GM23338 (cell line): ENCODE measurements around the gene ANTXR1. TPM values are rescaled to one million over a fixed set of nuclear protein-coding genes. Genes with fewer than 3 reads are reported as not detected.

ENCODE experiments used
- ATAC-seq: fragments of 200-7000 bp; cut with Tn5 transposase; 3 replicates; pipeline ENCODE4 v1.9.1; 2020
- DNase-seq: peaks from one replicate; pipeline ENCODE4 v3.0.0-alpha.2; 2015; ENCODE audit warnings: low spot score
- H2AFZ ChIP-seq: fragments of 200-600 bp; sonication (generic); 2 replicates; pipeline ENCODE4 v1.8.0; 2016; ENCODE audit warnings: antibody characterized with exemption, mild to moderate bottlenecking, moderate library complexity
- H3F3A ChIP-seq: fragments of 200-600 bp; sonication (generic); replicated peaks from 2 replicates; pipeline ENCODE4 v1.8.0; 2017; ENCODE audit warnings: antibody characterized with exemption, mixed run types, low read depth
- H3K27ac ChIP-seq: fragments of 200-600 bp; sonication (generic); 2 replicates; pipeline ENCODE4 v1.6.1; 2016; ENCODE audit warnings: low read depth
- H3K27me3 ChIP-seq: fragments of 200-600 bp; sonication (generic); 2 replicates; pipeline ENCODE4 v1.8.0; 2016; ENCODE audit warnings: mild to moderate bottlenecking, mixed run types, moderate library complexity; ENCODE audit not compliant: insufficient read depth
- H3K36me3 ChIP-seq: fragments of 200-600 bp; sonication (generic); 2 replicates; pipeline ENCODE4 v1.8.0; 2016; ENCODE audit warnings: mild to moderate bottlenecking; ENCODE audit not compliant: insufficient read depth
- H3K4me1 ChIP-seq: fragments of 200-600 bp; sonication (generic); 2 replicates; pipeline ENCODE4 v1.8.0; 2016; ENCODE audit warnings: mild to moderate bottlenecking, moderate library complexity; ENCODE audit not compliant: insufficient read depth
- H3K4me2 ChIP-seq: fragments of 200-600 bp; sonication (generic); 2 replicates; pipeline ENCODE4 v1.7.1; 2017; ENCODE audit warnings: mixed run types
- H3K4me3 ChIP-seq: fragments of 200-600 bp; sonication (generic); 2 replicates; pipeline ENCODE4 v1.6.1; 2016; ENCODE audit warnings: mixed run types
- H3K79me2 ChIP-seq: fragments of 200-600 bp; sonication (generic); replicated peaks from 2 replicates; pipeline ENCODE4 v1.8.0; 2017; ENCODE audit warnings: mild to moderate bottlenecking; ENCODE audit not compliant: insufficient read depth
- H3K9me2 ChIP-seq: fragments of 200-600 bp; sonication (generic); 2 replicates; pipeline ENCODE4 v1.8.0; 2017; ENCODE audit not compliant: insufficient read depth
- H4K20me1 ChIP-seq: fragments of 200-600 bp; sonication (generic); replicated peaks from 2 replicates; pipeline ENCODE4 v1.8.0; 2017; ENCODE audit warnings: mild to moderate bottlenecking; ENCODE audit not compliant: insufficient read depth
- H3K27ac Mint-ChIP-seq: 2 replicates; pipeline ENCODE4 v1.8.0; 2020; ENCODE audit warnings: inconsistent platforms, mild to moderate bottlenecking, moderate library complexity, mixed read lengths
- H3K27me3 Mint-ChIP-seq: 3 replicates; pipeline ENCODE4 v1.8.0; 2022; ENCODE audit warnings: low read depth, mild to moderate bottlenecking, moderate library complexity, mixed read lengths, inconsistent platforms; ENCODE audit not compliant: insufficient read depth, poor library complexity
- H3K36me3 Mint-ChIP-seq: 3 replicates; pipeline ENCODE4 v1.8.0; 2021; ENCODE audit warnings: low read depth, mild to moderate bottlenecking, inconsistent platforms, moderate library complexity, mixed read lengths
- H3K4me1 Mint-ChIP-seq: 3 replicates; pipeline ENCODE4 v1.8.0; 2020; ENCODE audit warnings: mild to moderate bottlenecking, inconsistent platforms, mixed read lengths
- H3K4me3 Mint-ChIP-seq: 3 replicates; pipeline ENCODE4 v1.8.0; 2021; ENCODE audit warnings: moderate library complexity, mild to moderate bottlenecking, inconsistent platforms, mixed read lengths
- H3K9me3 Mint-ChIP-seq: 3 replicates; pipeline ENCODE4 v1.8.0; 2020; ENCODE audit warnings: moderate library complexity, mild to moderate bottlenecking, inconsistent platforms, mixed read lengths
- CREB1 ChIP-seq: fragments of 250-450 bp; sonication (Bioruptor Pico); IDR thresholded peaks from 2 replicates; pipeline ENCODE4 v1.5.0; 2020; ENCODE audit warnings: low read depth, mild to moderate bottlenecking, moderate library complexity
- EZH2 ChIP-seq: fragments of 200-600 bp; sonication (generic); IDR thresholded peaks from one replicate; pipeline ENCODE4 v1.8.0; 2017; ENCODE audit warnings: antibody characterized with exemption, mild to moderate bottlenecking, low read depth; ENCODE audit not compliant: unreplicated experiment
- EZH2phosphoT487 ChIP-seq: fragments of 200-600 bp; sonication (generic); IDR thresholded peaks from one replicate; pipeline ENCODE4 v1.8.1; 2018; ENCODE audit warnings: antibody characterized with exemption; ENCODE audit not compliant: unreplicated experiment
- JUNB ChIP-seq: IDR thresholded peaks from one replicate; pipeline ENCODE4 v1.6.1; 2016; ENCODE audit warnings: antibody characterized with exemption; ENCODE audit not compliant: unreplicated experiment
- NANOG ChIP-seq: IDR thresholded peaks from 2 replicates; pipeline ENCODE4 v1.6.1; 2016; ENCODE audit warnings: antibody characterized with exemption, borderline replicate concordance
- POLR2AphosphoS5 ChIP-seq: IDR thresholded peaks from 2 replicates; pipeline ENCODE4 v1.6.1; 2016; ENCODE audit warnings: antibody characterized with exemption, low read depth
- REST ChIP-seq: IDR thresholded peaks from one replicate; pipeline ENCODE4 v1.6.1; 2018; ENCODE audit warnings: antibody characterized with exemption; ENCODE audit not compliant: unreplicated experiment
- STAT1 ChIP-seq: IDR thresholded peaks from one replicate; pipeline ENCODE4 v1.6.1; 2016; ENCODE audit warnings: antibody characterized with exemption; ENCODE audit not compliant: unreplicated experiment
- ZNF114 ChIP-seq: fragments of 250-450 bp; sonication (Bioruptor Pico); IDR thresholded peaks from 2 replicates; pipeline ENCODE4 v1.5.0; 2020; ENCODE audit warnings: mild to moderate bottlenecking, moderate library complexity
- ZNF331 ChIP-seq: fragments of 250-450 bp; sonication (Bioruptor Pico); IDR thresholded peaks from 2 replicates; pipeline ENCODE4 v1.5.0; 2020; ENCODE audit warnings: low read depth, mild to moderate bottlenecking, moderate library complexity
- polyA plus RNA-seq: library from polyadenylated mRNA; unstranded; fragments of >200 nt; fragmentation: Nextera tagmentation; extraction: Ambion mirVana; gene quantifications from 2 replicates; pipeline ENCODE4 v1.2.1, GENCODE V29; 2016
- total RNA-seq: library from RNA; depleted of rRNA; stranded (reverse); fragments of >200 nt; shearing (Covaris generic); gene quantifications from 2 replicates; pipeline ENCODE4 v1.2.3, GENCODE V29; 2014
- TF ChIP-seq, protein P1 (sequence below), 2 experiments: fragments of 200-600 bp in 1 of 2; sonication (generic) in 1 of 2; conservative IDR thresholded peaks; 2 replicates each; pipeline versions ENCODE4 v1.5.1 to v1.6.1; 2016 to 2017; ENCODE audit warnings: antibody characterized with exemption in 2 of 2, low read depth in 2 of 2, mild to moderate bottlenecking in 2 of 2, moderate library complexity in 1 of 2
- TF ChIP-seq, protein P2 (sequence below): IDR thresholded peaks from 2 replicates; pipeline ENCODE4 v1.6.1; 2016; ENCODE audit warnings: antibody characterized with exemption

The ANTXR1 gene
- total and polyA plus RNA-seq, 2 experiments from 2014 or later: 16.1 to 23.1 TPM

- no peaks in the 10 kb centered on the region for H3K9me3 Mint-ChIP-seq
Observed at GRCh38 chr2:69251943-69252342, 239.0 kb downstream of the ANTXR1 start.

DNA sequence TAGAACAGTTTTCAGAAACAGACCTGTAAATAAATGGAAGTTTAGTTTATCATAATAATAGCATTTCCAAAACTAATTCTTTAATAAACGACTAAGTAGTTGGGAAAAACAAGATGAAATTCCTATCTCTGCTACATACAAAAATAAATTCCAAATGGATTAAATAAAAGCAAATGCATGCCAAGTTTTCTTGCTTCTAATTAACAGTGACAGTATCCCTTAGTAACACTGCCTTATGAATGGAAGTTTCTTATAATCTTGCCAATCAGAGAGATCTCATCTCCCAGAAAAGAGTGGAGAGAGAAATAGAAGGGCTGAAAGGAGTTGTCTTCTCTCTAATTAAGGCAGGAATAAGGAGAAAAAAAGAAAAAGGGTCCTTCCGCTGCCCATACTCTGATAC is 240.1 kb downstream of the ANTXR1 start:
- H3K4me1 ChIP-seq: no peaks in the 10 kb centered on the region
- H3K27me3 Mint-ChIP-seq: no peaks in the 10 kb centered on the region
- no peak overlapping the region for H3K4me3 Mint-ChIP-seq
- no peaks in the 10 kb centered on the region for H3K36me3 Mint-ChIP-seq
- H2AFZ ChIP-seq: no peak overlapping the region
- H3F3A ChIP-seq: no peaks in the 10 kb centered on the region
- no peak for DNase-seq
- H3K27ac ChIP-seq: no peak overlapping the region
- H3K4me2 ChIP-seq: no peak overlapping the region
- peaks cover 3% of the 10 kb centered on the region; the same call in 1 of the 2 replicates for H3K9me2 ChIP-seq
- no peaks in the 10 kb centered on the region for H3K27me3 ChIP-seq
- no peak overlapping the region for H3K4me3 ChIP-seq
- no peak overlapping the region for H3K27ac Mint-ChIP-seq
- H3K79me2 ChIP-seq: no peaks in the 10 kb centered on the region
- peaks cover 6% of the 10 kb centered on the region; the same call in 1 of the 3 replicates for H3K9me3 Mint-ChIP-seq
- no peaks in the 10 kb centered on the region for H4K20me1 ChIP-seq
- H3K36me3 ChIP-seq: no peaks in the 10 kb centered on the region
- no peak for ATAC-seq
- no peaks in the 10 kb centered on the region for H3K4me1 Mint-ChIP-seq
- TF ChIP-seq JUNB (no peak), STAT1 (no peak), ZNF331 (no peak), POLR2AphosphoS5 (no peak), NANOG (no peak), EZH2phosphoT487 (no peak), REST (no peak), EZH2 (no peak), ZNF114 (CRISPR knock-in tag) (no peak), CREB1 (CRISPR knock-in tag) (no peak)
- TF ChIP-seq, protein P1, sequence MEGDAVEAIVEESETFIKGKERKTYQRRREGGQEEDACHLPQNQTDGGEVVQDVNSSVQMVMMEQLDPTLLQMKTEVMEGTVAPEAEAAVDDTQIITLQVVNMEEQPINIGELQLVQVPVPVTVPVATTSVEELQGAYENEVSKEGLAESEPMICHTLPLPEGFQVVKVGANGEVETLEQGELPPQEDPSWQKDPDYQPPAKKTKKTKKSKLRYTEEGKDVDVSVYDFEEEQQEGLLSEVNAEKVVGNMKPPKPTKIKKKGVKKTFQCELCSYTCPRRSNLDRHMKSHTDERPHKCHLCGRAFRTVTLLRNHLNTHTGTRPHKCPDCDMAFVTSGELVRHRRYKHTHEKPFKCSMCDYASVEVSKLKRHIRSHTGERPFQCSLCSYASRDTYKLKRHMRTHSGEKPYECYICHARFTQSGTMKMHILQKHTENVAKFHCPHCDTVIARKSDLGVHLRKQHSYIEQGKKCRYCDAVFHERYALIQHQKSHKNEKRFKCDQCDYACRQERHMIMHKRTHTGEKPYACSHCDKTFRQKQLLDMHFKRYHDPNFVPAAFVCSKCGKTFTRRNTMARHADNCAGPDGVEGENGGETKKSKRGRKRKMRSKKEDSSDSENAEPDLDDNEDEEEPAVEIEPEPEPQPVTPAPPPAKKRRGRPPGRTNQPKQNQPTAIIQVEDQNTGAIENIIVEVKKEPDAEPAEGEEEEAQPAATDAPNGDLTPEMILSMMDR (conservative IDR thresholded peaks at IDR 0.05; ENCODE audit: low read depth in 2 of 2): no peak

More at GRCh38 chr2:69251943-69252342, 239.0 kb downstream of the ANTXR1 start:
- H3K27ac Mint-ChIP-seq: no peak overlapping the region
- no peaks in the 10 kb centered on the region for H4K20me1 ChIP-seq
- H3K9me2 ChIP-seq: no peaks in the 10 kb centered on the region
- no peaks in the 10 kb centered on the region for H3K4me1 ChIP-seq
- no peak overlapping the region for H3K27ac ChIP-seq
- no peaks in the 10 kb centered on the region for H3K4me1 Mint-ChIP-seq
- H2AFZ ChIP-seq: no peak overlapping the region
- H3F3A ChIP-seq: no peaks in the 10 kb centered on the region
- TF ChIP-seq, protein P2, sequence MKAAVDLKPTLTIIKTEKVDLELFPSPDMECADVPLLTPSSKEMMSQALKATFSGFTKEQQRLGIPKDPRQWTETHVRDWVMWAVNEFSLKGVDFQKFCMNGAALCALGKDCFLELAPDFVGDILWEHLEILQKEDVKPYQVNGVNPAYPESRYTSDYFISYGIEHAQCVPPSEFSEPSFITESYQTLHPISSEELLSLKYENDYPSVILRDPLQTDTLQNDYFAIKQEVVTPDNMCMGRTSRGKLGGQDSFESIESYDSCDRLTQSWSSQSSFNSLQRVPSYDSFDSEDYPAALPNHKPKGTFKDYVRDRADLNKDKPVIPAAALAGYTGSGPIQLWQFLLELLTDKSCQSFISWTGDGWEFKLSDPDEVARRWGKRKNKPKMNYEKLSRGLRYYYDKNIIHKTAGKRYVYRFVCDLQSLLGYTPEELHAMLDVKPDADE: no peak
- no peak for ATAC-seq
- no peak overlapping the region for H3K4me3 Mint-ChIP-seq
- no peaks in the 10 kb centered on the region for H3K27me3 ChIP-seq
- H3K4me3 ChIP-seq: no peak overlapping the region
- H3K4me2 ChIP-seq: no peak overlapping the region
- no peaks in the 10 kb centered on the region for H3K79me2 ChIP-seq
- no peaks in the 10 kb centered on the region for H3K36me3 ChIP-seq
- H3K27me3 Mint-ChIP-seq: no peaks in the 10 kb centered on the region
- DNase-seq: no peak
- peaks cover 2% of the 10 kb centered on the region; the same call in 2 of the 3 replicates for H3K36me3 Mint-ChIP-seq
